SW 1271 (cell line): ENCODE measurements around the gene CSNK1G1.

ENCODE experiments used
- DNase-seq, 2 experiments: peaks; one replicate each; lab custom pipeline; 2025; lab: John Stamatoyannopoulos, UW

CSNK1G1 gene

GRCh38 chr15:64191971-64192830, 163.8 kb downstream of the CSNK1G1 start:
- no peak for DNase-seq

GRCh38 chr15:64187396-64188191, 168.4 kb downstream of the CSNK1G1 start:
- no peak for DNase-seq

GRCh38 chr15:64185146-64185911, 170.6 kb downstream of the CSNK1G1 start:
- DNase-seq, result no peak

- no peak for DNase-seq
These were observed 173.1 kb downstream of the CSNK1G1 start for GRCh38 chr15:64182859-64183370.

GRCh38 chr15:64180235-64180824, 175.6 kb downstream of the CSNK1G1 start:
- DNase-seq, result no peak

- no peak for DNase-seq
These were observed 189.7 kb downstream of the CSNK1G1 start for GRCh38 chr15:64166102-64166890.

- DNase-seq, result no peak
These were observed 191.5 kb downstream of the CSNK1G1 start for GRCh38 chr15:64164436-64164835.

- DNase-seq, result no peak
These were observed 192.2 kb downstream of the CSNK1G1 start for GRCh38 chr15:64163659-64164362.

GRCh38 chr15:64162869-64163658, 192.9 kb downstream of the CSNK1G1 start, which contains the start of gene PPIB:
TSS of gene PPIB (minus strand) at chr15:64163022. CDS start at chr15:64162986, 36 bp downstream.
- peak; percentile 90 to 96 for DNase-seq

GRCh38 chr15:64162478-64162868, 193.5 kb downstream of the CSNK1G1 start:
- DNase-seq, result no peak

- DNase-seq, result no peak
These were observed 194.1 kb downstream of the CSNK1G1 start for GRCh38 chr15:64161688-64162477.

- no peak for DNase-seq
These were observed 197.4 kb downstream of the CSNK1G1 start for GRCh38 chr15:64158363-64159134.

- no peak for DNase-seq
These were observed 198.3 kb downstream of the CSNK1G1 start for GRCh38 chr15:64157599-64158125.

- DNase-seq, result no peak
These were observed 199.2 kb downstream of the CSNK1G1 start for GRCh38 chr15:64156652-64157331.

- DNase-seq, result no peak
These were observed 199.9 kb downstream of the CSNK1G1 start for GRCh38 chr15:64155802-64156651.
